Thoracic aorta (tissue), 2 donors: Measurements from ENCODE around the gene HECTD1. TPM values are rescaled to one million over a fixed set of nuclear protein-coding genes. Genes with fewer than 3 reads are reported as not detected.
"Not testable (repeated sequence)": the region's sequence is repeated elsewhere in the genome, so short reads cannot be mapped to it uniquely, and the experiment has no call there.

Experiments used
- ATAC-seq: fragments of 150-250 bp; one replicate; pipeline ENCODE4 v1.8.0; 2017; ENCODE audit warnings: low read depth; ENCODE audit not compliant: insufficient number of reproducible peaks, low FRiP score
- DNase-seq: peaks from one replicate; pipeline ENCODE4 v3.0.0-alpha.2; 2020; ENCODE audit warnings: low spot score
- H3K27ac ChIP-seq, 2 donors: fragments of 200-600 bp; sonication (generic); 1 replicate in 1 of 2; 2 replicates in 1 of 2; pipeline ENCODE4 v1.5.1; 2016; ENCODE audit warnings: mild to moderate bottlenecking in 2 of 2, moderate library complexity in 2 of 2
- H3K27me3 ChIP-seq: fragments of 200-600 bp; sonication (generic); replicated peaks from 2 replicates; pipeline ENCODE4 v1.6.0; 2016; ENCODE audit warnings: mild to moderate bottlenecking; ENCODE audit not compliant: insufficient read depth
- H3K36me3 ChIP-seq: fragments of 200-600 bp; sonication (generic); one replicate; pipeline ENCODE4 v1.5.1; 2016
- H3K4me1 ChIP-seq, 2 donors: fragments of 200-600 bp; sonication (generic); 1 replicate in 1 of 2; 2 replicates in 1 of 2; pipeline versions ENCODE4 v1.5.1 to v1.6.0; 2016; ENCODE audit warnings: low read depth in 2 of 2, mild to moderate bottlenecking in 1 of 2; ENCODE audit not compliant: control insufficient read depth in 1 of 2
- H3K4me3 ChIP-seq: fragments of 200-600 bp; sonication (generic); 2 replicates; pipeline ENCODE4 v1.5.1; 2016; ENCODE audit warnings: mild to moderate bottlenecking
- H3K9me3 ChIP-seq: fragments of 200-600 bp; sonication (generic); 2 replicates; pipeline ENCODE4 v1.5.1; 2016
- total RNA-seq, 2 donors: library from RNA; depleted of rRNA; stranded (reverse); fragments of >200 nt; gene quantifications; one replicate each; pipeline versions ENCODE4 v1.1.0 to v1.2.3, GENCODE V29; 2016
- TF ChIP-seq, protein P1 (sequence below): fragments of 200-600 bp; sonication (generic); IDR thresholded peaks from one replicate; pipeline ENCODE4 v1.5.1; 2019; ENCODE audit warnings: antibody characterized with exemption

HECTD1 gene
- total RNA-seq: 100 to 1,000 TPM in 1 of 2 donors, 10 to 100 TPM in 1; 82.6 to 185 TPM

DNA sequence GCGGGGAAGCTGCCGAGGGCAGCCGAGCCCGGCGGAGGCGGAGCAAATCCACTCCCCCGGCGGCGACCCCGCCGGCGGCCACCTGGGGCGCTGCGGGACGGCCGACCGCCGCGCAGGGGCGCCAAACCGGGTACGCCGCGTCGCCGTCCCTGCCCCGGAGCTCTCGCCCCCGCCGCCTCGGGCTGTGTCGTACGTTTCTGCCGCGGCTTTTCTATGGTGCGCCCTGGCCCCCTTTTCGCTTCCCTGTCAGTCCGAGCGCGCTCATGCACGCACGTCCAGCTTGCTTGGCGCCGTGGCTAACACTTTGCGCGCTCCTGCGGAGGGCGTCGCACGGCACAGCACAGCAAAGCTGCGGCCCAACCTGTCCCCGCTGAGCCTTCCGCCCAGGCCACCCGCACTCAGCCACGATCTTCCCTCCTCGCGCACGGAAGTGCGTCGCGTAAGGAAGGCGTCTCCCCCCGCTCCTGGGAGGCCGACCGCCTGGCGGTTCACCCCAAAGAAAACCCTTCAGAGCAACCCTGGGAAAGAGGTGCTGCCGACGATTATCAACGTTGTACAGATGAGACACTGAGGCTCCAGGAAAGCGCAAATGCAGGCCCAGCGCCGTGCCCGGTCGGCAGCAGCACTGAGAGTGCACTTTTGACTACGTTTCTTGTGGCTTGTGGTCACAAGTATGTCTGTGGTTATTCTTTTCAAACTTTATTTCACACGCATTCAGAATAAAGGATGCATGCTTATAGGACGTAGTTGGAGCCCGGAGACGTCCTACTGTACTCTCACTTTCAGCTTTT lies at the start of gene HECTD1:
Gene HECTD1, minus strand, starts transcription at position 39 of the 791 bp plus-strand sequence. CDS start 1,857 bp downstream, outside the sequence.
- DNase-seq: peak; percentile 56
- H3K27me3 ChIP-seq: no peaks in the 10 kb centered on the region
- H3K36me3 ChIP-seq: no peaks in the 10 kb centered on the region
- ATAC-seq: peak; percentile 92
- no peaks in the 10 kb centered on the region for H3K9me3 ChIP-seq
- TF ChIP-seq, protein P1, sequence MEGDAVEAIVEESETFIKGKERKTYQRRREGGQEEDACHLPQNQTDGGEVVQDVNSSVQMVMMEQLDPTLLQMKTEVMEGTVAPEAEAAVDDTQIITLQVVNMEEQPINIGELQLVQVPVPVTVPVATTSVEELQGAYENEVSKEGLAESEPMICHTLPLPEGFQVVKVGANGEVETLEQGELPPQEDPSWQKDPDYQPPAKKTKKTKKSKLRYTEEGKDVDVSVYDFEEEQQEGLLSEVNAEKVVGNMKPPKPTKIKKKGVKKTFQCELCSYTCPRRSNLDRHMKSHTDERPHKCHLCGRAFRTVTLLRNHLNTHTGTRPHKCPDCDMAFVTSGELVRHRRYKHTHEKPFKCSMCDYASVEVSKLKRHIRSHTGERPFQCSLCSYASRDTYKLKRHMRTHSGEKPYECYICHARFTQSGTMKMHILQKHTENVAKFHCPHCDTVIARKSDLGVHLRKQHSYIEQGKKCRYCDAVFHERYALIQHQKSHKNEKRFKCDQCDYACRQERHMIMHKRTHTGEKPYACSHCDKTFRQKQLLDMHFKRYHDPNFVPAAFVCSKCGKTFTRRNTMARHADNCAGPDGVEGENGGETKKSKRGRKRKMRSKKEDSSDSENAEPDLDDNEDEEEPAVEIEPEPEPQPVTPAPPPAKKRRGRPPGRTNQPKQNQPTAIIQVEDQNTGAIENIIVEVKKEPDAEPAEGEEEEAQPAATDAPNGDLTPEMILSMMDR: peak; percentile 76
- H3K4me1 ChIP-seq: peaks cover 14 to 33% of the 10 kb centered on the region in 2 donors
- peak within 1 kb of the TSS; percentile 86 for H3K4me3 ChIP-seq
- H3K27ac ChIP-seq: peak within 1 kb of the TSS; percentile 95 to 99

- Histone ChIP-seq H3K4me1 (peaks cover 0 to 6% of the 10 kb centered on the region in 2 donors), H3K27ac (no peak overlapping the region), H3K36me3 (no peaks in the 10 kb centered on the region), H3K27me3 (no peaks in the 10 kb centered on the region), H3K9me3 (no peaks in the 10 kb centered on the region), H3K4me3 (no peak overlapping the region)
- no peak for ATAC-seq
- TF ChIP-seq, protein P1: no peak
- no peak for DNase-seq
Measured at GRCh38 chr14:31257244-31257553, 49.6 kb upstream of the HECTD1 start.

GRCh38 chr14:31256534-31257243 lies 49.1 kb upstream of the HECTD1 start:
- DNase-seq: no peak

DNA sequence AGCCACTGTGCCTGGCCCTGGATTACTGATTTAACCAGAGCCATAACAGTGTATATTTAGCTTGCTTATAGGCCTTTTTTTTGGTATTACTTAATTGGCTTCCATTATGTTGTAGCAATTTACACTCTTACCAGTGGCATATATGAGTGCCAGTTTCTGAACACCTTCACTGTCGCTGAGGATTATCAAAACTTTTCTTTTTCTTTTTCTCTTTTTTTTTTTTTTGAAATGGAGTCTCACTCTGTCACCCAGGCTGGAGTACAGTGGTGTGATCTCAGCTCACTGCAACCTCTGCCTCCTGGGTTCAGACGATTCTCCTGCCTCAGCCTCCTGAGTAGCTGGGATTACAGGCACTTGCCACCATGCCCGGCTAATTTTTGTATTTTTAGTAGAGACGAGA lies 48.3 kb upstream of the HECTD1 start:
- H3K27me3 ChIP-seq, H3K36me3 ChIP-seq, H3K9me3 ChIP-seq, DNase-seq, H3K27ac ChIP-seq, ATAC-seq, H3K4me3 ChIP-seq, H3K4me1 ChIP-seq: not testable (repeated sequence)

More at GRCh38 chr14:31256534-31257243, 49.1 kb upstream of the HECTD1 start:
- H3K4me1 ChIP-seq: peaks cover 0 to under 1% of the 10 kb centered on the region in 2 donors
- H3K36me3 ChIP-seq: no peaks in the 10 kb centered on the region
- TF ChIP-seq, protein P1: no peak
- H3K27ac ChIP-seq: no peak overlapping the region
- no peaks in the 10 kb centered on the region for H3K27me3 ChIP-seq
- no peak overlapping the region for H3K4me3 ChIP-seq
- H3K9me3 ChIP-seq: no peaks in the 10 kb centered on the region
- ATAC-seq: no peak

- Histone ChIP-seq H3K36me3 (no peaks in the 10 kb centered on the region), H3K27me3 (no peaks in the 10 kb centered on the region), H3K27ac (no peak overlapping the region), H3K4me3 (no peak overlapping the region), H3K4me1 (no peaks in the 10 kb centered on the region), H3K9me3 (no peaks in the 10 kb centered on the region)
- TF ChIP-seq, protein P1: no peak
- DNase-seq (no peak), ATAC-seq (no peak)
Measured at GRCh38 chr14:31255286-31255685, 47.7 kb upstream of the HECTD1 start.
